HepG2 (cell line): ENCODE measurements around the gene ZCWPW2. TPM values are rescaled to one million over a fixed set of nuclear protein-coding genes. Genes with fewer than 3 reads are reported as not detected.

Experiments used
- ARNT ChIP-seq: fragments of 450-650 bp; IDR thresholded peaks from 2 replicates; pipeline ENCODE4 v1.6.1; 2017
- CBFB ChIP-seq: sonication (generic); formaldehyde crosslinking; IDR thresholded peaks from 2 replicates; pipeline ENCODE4 v1.4.0; 2020; ENCODE audit warnings: missing genetic modification reagents
- ELK4 ChIP-seq: sonication (generic); formaldehyde crosslinking; IDR thresholded peaks from 2 replicates; pipeline ENCODE4 v1.9.0; 2021; ENCODE audit warnings: missing genetic modification reagents, borderline replicate concordance
- ETS1 ChIP-seq: sonication (generic); formaldehyde crosslinking; IDR thresholded peaks from 2 replicates; pipeline ENCODE4 v1.4.0; 2020; ENCODE audit warnings: missing genetic modification reagents
- IKZF1 ChIP-seq: fragments of 450-650 bp; IDR thresholded peaks from 2 replicates; pipeline ENCODE4 v1.7.1; 2016
- JUNB ChIP-seq: sonication (generic); formaldehyde crosslinking; IDR thresholded peaks from 2 replicates; pipeline ENCODE4 v1.8.0; 2022; ENCODE audit warnings: missing genetic modification reagents, mild to moderate bottlenecking, borderline replicate concordance
- MED1 ChIP-seq: sonication (generic); formaldehyde crosslinking; IDR thresholded peaks from 2 replicates; pipeline ENCODE4 v1.4.0; 2020; ENCODE audit warnings: missing genetic modification reagents
- NCOR1 ChIP-seq: fragments of 200-600 bp; sonication (generic); IDR thresholded peaks from 2 replicates; pipeline ENCODE4 v1.7.0; 2017; ENCODE audit warnings: antibody characterized with exemption, low read length, borderline replicate concordance
- NFE2 ChIP-seq: sonication (generic); formaldehyde crosslinking; IDR thresholded peaks from 2 replicates; pipeline ENCODE4 v1.4.0; 2020; ENCODE audit warnings: missing genetic modification reagents
- RARA ChIP-seq: IDR thresholded peaks from 2 replicates; pipeline ENCODE4 v1.6.1; 2016; ENCODE audit warnings: missing genetic modification reagents, missing compliant biosample characterization
- TFAP4 ChIP-seq: sonication (generic); IDR thresholded peaks from 2 replicates; pipeline ENCODE4 v1.6.1; 2016; ENCODE audit warnings: low read depth, borderline replicate concordance
- THAP11 ChIP-seq: IDR thresholded peaks from 2 replicates; pipeline ENCODE4 v1.6.1; 2016; ENCODE audit warnings: missing biosample characterization, missing genetic modification reagents
- TOE1 ChIP-seq: sonication (generic); formaldehyde crosslinking; IDR thresholded peaks from 2 replicates; pipeline ENCODE4 v1.4.0; 2020; ENCODE audit warnings: mild to moderate bottlenecking, missing genetic modification reagents
- ZBTB21 ChIP-seq: sonication (generic); formaldehyde crosslinking; IDR thresholded peaks from 2 replicates; pipeline ENCODE4 v1.4.0; 2020; ENCODE audit warnings: missing genetic modification reagents
- ZNF10 ChIP-seq: sonication (generic); formaldehyde crosslinking; IDR thresholded peaks from 2 replicates; pipeline ENCODE4 v1.4.0; 2020; ENCODE audit warnings: mild to moderate bottlenecking, low read depth, missing genetic modification reagents, borderline replicate concordance
- ZNF276 ChIP-seq: sonication (generic); formaldehyde crosslinking; IDR thresholded peaks from 2 replicates; pipeline ENCODE4 v1.4.0; 2020; ENCODE audit warnings: mild to moderate bottlenecking, low read depth, missing genetic modification reagents
- ZNF550 ChIP-seq: sonication (generic); formaldehyde crosslinking; IDR thresholded peaks from 2 replicates; pipeline ENCODE4 v1.4.0; 2020; ENCODE audit warnings: mild to moderate bottlenecking, missing genetic modification reagents, borderline replicate concordance
- ZNF609 ChIP-seq: sonication (generic); formaldehyde crosslinking; IDR thresholded peaks from 2 replicates; pipeline ENCODE4 v1.4.0; 2020; ENCODE audit warnings: mild to moderate bottlenecking, missing genetic modification reagents, borderline replicate concordance
- ZNF724P ChIP-seq: sonication (generic); formaldehyde crosslinking; IDR thresholded peaks from 2 replicates; pipeline ENCODE4 v1.8.0; 2022; ENCODE audit warnings: missing genetic modification reagents, borderline replicate concordance
- polyA plus RNA-seq, 8 experiments: library from polyadenylated mRNA; depleted of rRNA in 3 of 8; stranded (reverse) in 7 of 8; unstranded in 1 of 8; fragments of >200 nt; fragmentation: Illumina TruSeq in 4 of 8; extraction: Trizol in 4 of 8; gene quantifications; 2 replicates each; pipeline versions ENCODE4 v1.2.1 to v1.2.3, GENCODE V29; 2011 to 2016; ENCODE audit warnings: low read depth in 4 of 8, missing spikeins in 1 of 8, mixed read lengths in 1 of 8; ENCODE audit not compliant: insufficient read depth in 1 of 8
- total RNA-seq, 5 experiments: library from RNA; depleted of rRNA; stranded (reverse); fragments of >200 nt; fragmentation: Illumina TruSeq; extraction: Trizol; gene quantifications; 2 replicates each; pipeline ENCODE4 v1.2.3, GENCODE V29; 2016; ENCODE audit warnings: low read depth in 1 of 5

The ZCWPW2 gene
- total and polyA plus RNA-seq, 2 of the 13 experiments (the other 11 are each of a cell fraction or from before 2014, with no cell fraction given): 0.17 to 0.53 TPM

- TF ChIP-seq ZNF276 (CRISPR knock-in tag): no peak; the same call in 1 of the 2 replicates
- peak; percentile 63; the same call in 1 of the 2 replicates for TF ChIP-seq CBFB (CRISPR knock-in tag)
- TF ChIP-seq ZNF10: no peak
- peak; percentile 78; the same call in 1 of the 2 replicates for TF ChIP-seq ZNF609 (CRISPR knock-in tag)
- TF ChIP-seq NCOR1: peak; percentile 21; the same call in 1 of the 2 replicates
- TF ChIP-seq NFE2 (CRISPR knock-in tag): no peak
- TF ChIP-seq ARNT: no peak
- no peak for TF ChIP-seq ZBTB21 (CRISPR knock-in tag)
- TF ChIP-seq ZNF550: no peak
- 0 out of 2 replicates have a peak, but pooled peaks have one; percentile 20 for TF ChIP-seq TOE1
- TF ChIP-seq ZNF724P (CRISPR knock-in tag): peak; percentile 73; the same call in 1 of the 2 replicates
- no peak for TF ChIP-seq IKZF1
- TF ChIP-seq ETS1: 0 out of 2 replicates have a peak, but pooled peaks have one; percentile 76
- peak; percentile 99 for TF ChIP-seq THAP11
- peak; percentile 44 for TF ChIP-seq RARA (CRISPR knock-in tag)
- peak; percentile 10; the same call in 1 of the 2 replicates for TF ChIP-seq TFAP4
- TF ChIP-seq ELK4 (CRISPR knock-in tag): peak; percentile 63; the same call in 1 of the 2 replicates
- TF ChIP-seq JUNB (CRISPR knock-in tag): no peak
- TF ChIP-seq MED1: peak; percentile 82
Observed at GRCh38 chr3:28348629-28349468, at the start of gene ZCWPW2, which contains the start of gene AZI2 (continued).
